Breast epithelium (tissue), 3 donors: ENCODE measurements around the gene LRIT3.

Experiments used
- POLR2A ChIP-seq: fragments of 450-650 bp; IDR thresholded peaks from one replicate; pipeline ENCODE4 v1.6.1; 2016; ENCODE audit warnings: antibody characterized with exemption, mild to moderate bottlenecking, moderate library complexity
- TF ChIP-seq, protein P1 (sequence below), 3 donors: fragments of 450-650 bp; IDR thresholded peaks; one replicate each; pipeline ENCODE4 v1.5.1; 2016 to 2017; ENCODE audit warnings: antibody characterized with exemption in 3 of 3, mild to moderate bottlenecking in 3 of 3, moderate library complexity in 3 of 3

DNA sequence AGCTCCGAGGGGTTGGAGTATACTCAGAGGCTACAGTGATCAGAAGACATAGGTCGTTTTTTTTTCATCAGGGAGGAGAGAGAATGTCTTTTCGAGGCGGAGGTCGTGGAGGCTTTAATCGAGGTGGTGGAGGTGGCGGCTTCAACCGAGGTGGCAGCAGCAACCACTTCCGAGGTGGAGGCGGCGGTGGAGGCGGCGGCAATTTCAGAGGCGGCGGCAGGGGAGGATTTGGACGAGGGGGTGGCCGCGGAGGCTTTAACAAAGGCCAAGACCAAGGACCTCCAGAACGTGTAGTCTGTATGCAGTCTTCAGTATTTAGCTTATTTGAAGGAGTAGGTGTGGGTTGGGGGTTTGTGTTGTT is 31.8 kb upstream of the LRIT3 start:
- TF ChIP-seq POLR2A, result no peak
- TF ChIP-seq, protein P1, sequence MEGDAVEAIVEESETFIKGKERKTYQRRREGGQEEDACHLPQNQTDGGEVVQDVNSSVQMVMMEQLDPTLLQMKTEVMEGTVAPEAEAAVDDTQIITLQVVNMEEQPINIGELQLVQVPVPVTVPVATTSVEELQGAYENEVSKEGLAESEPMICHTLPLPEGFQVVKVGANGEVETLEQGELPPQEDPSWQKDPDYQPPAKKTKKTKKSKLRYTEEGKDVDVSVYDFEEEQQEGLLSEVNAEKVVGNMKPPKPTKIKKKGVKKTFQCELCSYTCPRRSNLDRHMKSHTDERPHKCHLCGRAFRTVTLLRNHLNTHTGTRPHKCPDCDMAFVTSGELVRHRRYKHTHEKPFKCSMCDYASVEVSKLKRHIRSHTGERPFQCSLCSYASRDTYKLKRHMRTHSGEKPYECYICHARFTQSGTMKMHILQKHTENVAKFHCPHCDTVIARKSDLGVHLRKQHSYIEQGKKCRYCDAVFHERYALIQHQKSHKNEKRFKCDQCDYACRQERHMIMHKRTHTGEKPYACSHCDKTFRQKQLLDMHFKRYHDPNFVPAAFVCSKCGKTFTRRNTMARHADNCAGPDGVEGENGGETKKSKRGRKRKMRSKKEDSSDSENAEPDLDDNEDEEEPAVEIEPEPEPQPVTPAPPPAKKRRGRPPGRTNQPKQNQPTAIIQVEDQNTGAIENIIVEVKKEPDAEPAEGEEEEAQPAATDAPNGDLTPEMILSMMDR (IDR thresholded peaks at IDR 0.05), result no peak
